ENCODE results near the gene PRSS1. TPM values are rescaled to one million over a fixed set of nuclear protein-coding genes. Genes with fewer than 3 reads are reported as not detected.
"Not testable (repeated sequence)": the region's sequence is repeated elsewhere in the genome, so short reads cannot be mapped to it uniquely, and the experiment has no call there.

The PRSS1 gene
- total RNA-seq, 3 donors from 2014 or later: not detected

GRCh38 chr7:142753925-142754491, 4.7 kb downstream of the PRSS1 start:
- TF ChIP-seq POLR2AphosphoS5 (IDR thresholded peaks at IDR 0.05): peak in 1 of 3 donors; percentile 41
- intact Hi-C loops (cut with DNase I; ENCODE audit: low total_unique reads); DNase-seq (ENCODE audit: low spot score in 2 of 2); H3K4me3 ChIP-seq; H3K27ac ChIP-seq; H3K27me3 ChIP-seq; H3K9me3 ChIP-seq; H3K4me1 ChIP-seq; H3K36me3 ChIP-seq: not testable (repeated sequence)

- TF ChIP-seq CTCF (IDR thresholded peaks at IDR 0.05) (no peak), POLR2AphosphoS5 (IDR thresholded peaks at IDR 0.05) (no peak), POLR2A (IDR thresholded peaks at IDR 0.05) (no peak)
- Histone ChIP-seq H3K27ac (no peak overlapping the region), H3K36me3 (no peaks in the 10 kb centered on the region), H3K4me3 (no peak overlapping the region), H3K27me3 (no peaks in the 10 kb centered on the region), H3K9me3 (no peaks in the 10 kb centered on the region), H3K4me1 (no peaks in the 10 kb centered on the region)
- no peak for DNase-seq (ENCODE audit: low spot score in 2 of 2)
- intact Hi-C loops (cut with DNase I; ENCODE audit: low total_unique reads): no loop called here
Measured at GRCh38 chr7:142754681-142755575, 5.7 kb downstream of the PRSS1 start.

DNA sequence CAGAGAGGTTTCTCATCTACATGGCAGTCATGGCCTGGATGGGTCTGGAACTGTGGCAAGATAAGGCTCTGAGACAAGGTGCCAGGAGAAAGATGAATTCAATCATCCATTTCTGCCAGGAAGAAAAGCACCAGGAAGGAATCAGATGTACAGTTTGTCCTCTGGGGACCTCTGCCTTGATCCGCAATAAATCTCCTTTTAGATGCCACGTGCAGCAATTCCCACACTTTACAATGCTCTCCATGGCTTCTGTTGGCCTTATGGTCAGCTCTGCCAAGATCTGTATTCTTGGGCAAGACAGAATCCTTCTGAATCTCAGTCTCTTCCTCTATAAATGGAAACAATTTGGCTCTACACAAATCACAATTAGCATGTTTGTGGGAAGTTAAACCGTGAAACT, 9.0 kb downstream of the PRSS1 start:
- intact Hi-C loops (cut with DNase I; ENCODE audit: low total_unique reads); H3K4me3 ChIP-seq; H3K9me3 ChIP-seq; H3K27me3 ChIP-seq; H3K4me1 ChIP-seq; DNase-seq (ENCODE audit: low spot score in 2 of 2); H3K36me3 ChIP-seq; H3K27ac ChIP-seq: not testable (repeated sequence)

DNA sequence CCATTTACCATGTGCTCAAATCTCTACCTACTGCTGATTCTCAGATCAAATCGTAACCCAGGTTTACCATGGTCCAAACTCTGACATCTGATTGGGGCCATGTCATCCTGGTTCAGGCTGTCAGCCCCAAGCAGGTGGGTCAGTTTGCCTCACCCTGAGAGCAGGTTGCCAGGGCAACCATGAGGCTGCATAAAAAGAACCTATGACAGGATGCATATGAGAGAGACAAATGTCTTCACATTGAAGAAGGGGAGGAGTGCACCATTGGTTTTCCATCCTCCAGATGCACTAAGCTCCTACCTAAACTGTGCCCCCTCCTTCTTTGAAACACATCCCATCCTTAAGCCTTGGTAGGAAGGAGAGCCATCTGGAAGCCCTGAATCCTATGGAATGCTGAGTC, 10.2 kb downstream of the PRSS1 start:
- Histone ChIP-seq H3K27ac (no peak overlapping the region), H3K4me3 (no peak overlapping the region), H3K9me3 (no peaks in the 10 kb centered on the region), H3K36me3 (no peaks in the 10 kb centered on the region), H3K27me3 (no peaks in the 10 kb centered on the region), H3K4me1 (no peaks in the 10 kb centered on the region)
- no peak for DNase-seq (ENCODE audit: low spot score in 2 of 2)
- TF ChIP-seq POLR2A (IDR thresholded peaks at IDR 0.05) (no peak), CTCF (IDR thresholded peaks at IDR 0.05) (no peak), POLR2AphosphoS5 (IDR thresholded peaks at IDR 0.05) (no peak)
- intact Hi-C loops (cut with DNase I; ENCODE audit: low total_unique reads): no loop called here

GRCh38 chr7:142760071-142760642, 10.9 kb downstream of the PRSS1 start:
- DNase-seq (ENCODE audit: low spot score in 2 of 2): no peak
- Histone ChIP-seq H3K4me1 (no peaks in the 10 kb centered on the region), H3K27ac (no peak overlapping the region), H3K4me3 (no peak overlapping the region), H3K9me3 (no peaks in the 10 kb centered on the region), H3K27me3 (no peaks in the 10 kb centered on the region), H3K36me3 (no peaks in the 10 kb centered on the region)
- TF ChIP-seq CTCF (IDR thresholded peaks at IDR 0.05) (no peak), POLR2AphosphoS5 (IDR thresholded peaks at IDR 0.05) (no peak), POLR2A (IDR thresholded peaks at IDR 0.05) (no peak)
- intact Hi-C loops (cut with DNase I; ENCODE audit: low total_unique reads): no loop called here

DNA sequence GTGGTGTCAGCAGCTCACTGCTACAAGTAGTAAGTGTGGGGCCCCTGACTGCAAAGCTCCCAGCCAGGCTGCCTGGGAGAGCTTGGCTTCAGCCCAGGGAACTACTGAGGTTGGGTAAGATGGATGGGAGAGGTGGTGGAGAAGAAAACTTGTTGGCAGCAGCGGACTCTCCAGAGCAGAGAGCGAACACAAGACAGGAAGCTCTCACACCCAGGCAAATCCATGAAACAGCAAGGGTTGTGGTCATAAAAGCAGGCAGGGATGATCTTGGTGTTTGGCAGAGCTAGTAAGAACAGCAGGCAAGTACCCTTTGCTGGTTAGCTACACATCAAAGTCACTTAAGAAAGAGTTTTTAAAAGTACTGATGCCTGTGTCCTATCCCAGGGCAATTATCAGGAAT, 12.3 kb downstream of the PRSS1 start:
- H3K4me1 ChIP-seq; H3K27ac ChIP-seq; H3K27me3 ChIP-seq; DNase-seq (ENCODE audit: low spot score in 2 of 2); H3K36me3 ChIP-seq; H3K4me3 ChIP-seq; intact Hi-C loops (cut with DNase I; ENCODE audit: low total_unique reads); H3K9me3 ChIP-seq: not testable (repeated sequence)

All from breast epithelium (tissue), 4 donors.